Karpas-422 (cell line): ENCODE results near the gene LDAF1. TPM values are rescaled to one million over a fixed set of nuclear protein-coding genes. Genes with fewer than 3 reads are reported as not detected.
"Not testable (repeated sequence)": the region's sequence is repeated elsewhere in the genome, so short reads cannot be mapped to it uniquely, and the experiment has no call there.

ENCODE experiments used
- DNase-seq: peaks from one replicate; pipeline ENCODE4 v3.0.0-alpha.2; 2015
- H2AFZ ChIP-seq: fragments of 200-600 bp; sonication (generic); 2 replicates; pipeline ENCODE4 v1.6.1; 2014; ENCODE audit warnings: antibody characterized with exemption, low read length, mixed read lengths
- H3K27ac ChIP-seq: fragments of 200-600 bp; sonication (generic); 2 replicates; pipeline ENCODE4 v1.5.1; 2014; ENCODE audit warnings: mild to moderate bottlenecking, low read length, moderate library complexity
- H3K27me3 ChIP-seq: fragments of 200-600 bp; sonication (generic); 2 replicates; pipeline ENCODE4 v1.6.1; 2014; ENCODE audit warnings: low read length, mixed read lengths
- H3K36me3 ChIP-seq: fragments of 200-600 bp; sonication (generic); 2 replicates; pipeline ENCODE4 v1.6.1; 2014; ENCODE audit warnings: low read length, mixed read lengths; ENCODE audit not compliant: insufficient read depth
- H3K4me1 ChIP-seq: fragments of 200-600 bp; sonication (generic); 2 replicates; pipeline ENCODE4 v1.6.1; 2014; ENCODE audit warnings: mild to moderate bottlenecking, low read length, mixed read lengths
- H3K4me2 ChIP-seq: fragments of 200-600 bp; sonication (generic); 2 replicates; pipeline ENCODE4 v1.6.1; 2014; ENCODE audit warnings: low read length, low read depth, mild to moderate bottlenecking; ENCODE audit not compliant: poor library complexity, severe bottlenecking
- H3K4me3 ChIP-seq: fragments of 200-600 bp; sonication (generic); 2 replicates; pipeline ENCODE4 v1.5.1; 2014; ENCODE audit warnings: mild to moderate bottlenecking, antibody characterized with exemption, low read length, mixed read lengths
- H3K79me2 ChIP-seq: fragments of 200-600 bp; sonication (generic); 2 replicates; pipeline ENCODE4 v1.6.1; 2014; ENCODE audit warnings: mild to moderate bottlenecking, low read length, mixed read lengths
- H3K9ac ChIP-seq: fragments of 200-600 bp; sonication (generic); 2 replicates; pipeline ENCODE4 v1.6.0; 2014; ENCODE audit warnings: low read length
- H3K9me2 ChIP-seq: fragments of 200-600 bp; sonication (generic), shearing (Covaris generic); replicated peaks from 2 replicates; pipeline ENCODE4 v1.6.0; 2014; ENCODE audit warnings: mild to moderate bottlenecking, low read length, moderate library complexity; ENCODE audit not compliant: insufficient read depth
- H3K9me3 ChIP-seq: fragments of 300-700, 200-600 bp; sonication (generic); 2 replicates; pipeline ENCODE4 v1.6.1; 2014; ENCODE audit warnings: low read length, mixed read lengths
- H4K20me1 ChIP-seq: fragments of 200-600 bp; sonication (generic); 2 replicates; pipeline ENCODE4 v1.6.1; 2014; ENCODE audit warnings: mild to moderate bottlenecking, antibody characterized with exemption, low read length, low read depth; ENCODE audit not compliant: insufficient read depth
- total RNA-seq: library from RNA; depleted of rRNA; stranded (reverse); fragments of >200 nt; shearing (Covaris generic); gene quantifications from 2 replicates; pipeline ENCODE4 v1.2.3, GENCODE V29; 2014; ENCODE audit warnings: low replicate concordance; rRNA removed

LDAF1 gene
- 40.5 and 48.3 TPM in 2 replicates for total RNA-seq

DNA sequence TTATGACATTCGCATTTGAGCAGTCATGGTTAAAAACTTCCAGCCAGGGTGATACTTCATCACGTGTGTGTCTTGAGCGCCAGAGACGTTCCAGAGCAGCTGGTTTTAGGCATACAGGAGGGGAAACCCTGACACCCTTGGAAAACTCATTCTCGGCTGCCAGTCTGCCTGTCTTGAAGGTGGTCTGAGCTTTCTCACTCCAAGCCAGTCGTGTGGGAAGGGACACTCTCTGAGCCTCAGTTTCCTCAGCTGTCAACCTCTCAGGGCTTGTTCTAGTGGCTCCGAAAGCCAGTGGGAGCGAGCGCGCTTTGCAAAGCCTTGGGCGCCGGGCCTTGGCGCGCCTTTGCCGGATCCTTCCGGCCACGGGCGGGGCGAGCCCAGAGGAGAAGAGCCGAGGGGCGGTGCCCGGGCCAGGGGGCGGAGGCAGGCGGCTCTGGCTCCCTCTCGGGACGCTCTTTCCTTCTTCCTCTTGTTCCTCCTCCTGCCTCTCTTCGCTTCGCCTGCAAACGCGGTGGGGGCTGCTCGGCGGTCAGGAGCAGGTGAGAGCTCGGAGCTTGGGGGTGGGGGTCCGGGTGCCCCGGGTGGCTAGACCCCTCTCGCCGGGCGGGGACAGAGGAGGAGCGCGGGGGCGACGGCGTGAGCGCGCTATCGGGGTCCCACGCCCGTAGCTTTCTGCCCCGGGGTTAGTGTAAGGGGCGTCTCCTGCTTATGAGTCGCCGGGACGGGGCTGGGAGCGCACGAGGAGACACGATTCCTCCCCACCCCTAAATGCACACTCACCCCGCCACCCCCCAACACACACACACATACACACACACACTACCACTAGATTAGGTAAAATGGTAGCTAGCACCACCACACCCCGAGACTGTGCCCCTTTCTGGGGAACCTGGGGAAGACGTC lies at the start of gene LDAF1:
TSS of gene LDAF1 (plus strand) at position 467 of the 903 bp plus-strand sequence. CDS start 2,509 bp downstream, outside the sequence.
- H3K79me2 ChIP-seq: peaks cover 25% of the 10 kb centered on the region
- peaks cover 20% of the 10 kb centered on the region; the same call in 1 of the 2 replicates for H3K36me3 ChIP-seq
- no peaks in the 10 kb centered on the region for H3K9me2 ChIP-seq
- H3K4me3 ChIP-seq: peak within 1 kb of the TSS; percentile 73
- H3K9me3 ChIP-seq: no peaks in the 10 kb centered on the region
- H3K4me2 ChIP-seq: peak within 1 kb of the TSS; percentile 80
- peak within 1 kb of the TSS; percentile 70 for H3K27ac ChIP-seq
- no peaks in the 10 kb centered on the region for H3K27me3 ChIP-seq
- H3K4me1 ChIP-seq: peaks cover 28% of the 10 kb centered on the region
- H2AFZ ChIP-seq: peak within 1 kb of the TSS; percentile 76
- H3K9ac ChIP-seq: peak within 1 kb of the TSS; percentile 75
- peak; percentile 94 for DNase-seq
- no peaks in the 10 kb centered on the region for H4K20me1 ChIP-seq

DNA sequence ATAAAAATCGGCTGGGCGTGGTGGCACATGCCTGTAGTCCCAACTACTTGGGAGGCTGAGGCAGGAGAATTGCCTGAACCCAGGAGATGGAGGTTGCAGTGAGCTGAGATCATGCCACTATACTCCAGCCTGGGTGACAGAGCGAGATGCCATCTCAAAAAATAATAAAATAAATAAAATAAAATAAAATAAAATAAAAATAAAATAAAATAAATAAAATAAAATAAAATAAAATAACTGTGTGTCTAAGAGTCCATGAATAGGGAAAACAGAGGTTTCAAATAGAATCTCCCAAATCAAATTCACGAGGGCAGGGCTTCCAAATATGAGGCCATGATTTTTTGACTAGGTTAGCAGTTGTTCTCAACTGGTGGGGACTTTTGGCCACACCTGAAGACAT lies 42.9 kb upstream of the LDAF1 start:
- not testable (repeated sequence) for H3K9me2 ChIP-seq, H3K9me3 ChIP-seq, H4K20me1 ChIP-seq, H3K27me3 ChIP-seq, DNase-seq, H3K27ac ChIP-seq
- Histone ChIP-seq H3K4me3 (peak overlapping the region; percentile 69; the same call in 1 of the 2 replicates), H3K4me1 (peaks cover 14% of the 10 kb centered on the region), H3K4me2 (peak overlapping the region; percentile 74), H3K36me3 (peaks cover 23% of the 10 kb centered on the region), H3K9ac (0 out of 2 replicates have a peak overlapping the region, but pooled peaks have one; percentile 20), H3K79me2 (peaks cover 40% of the 10 kb centered on the region), H2AFZ (peak overlapping the region; percentile 53; the same call in 1 of the 2 replicates)

DNA sequence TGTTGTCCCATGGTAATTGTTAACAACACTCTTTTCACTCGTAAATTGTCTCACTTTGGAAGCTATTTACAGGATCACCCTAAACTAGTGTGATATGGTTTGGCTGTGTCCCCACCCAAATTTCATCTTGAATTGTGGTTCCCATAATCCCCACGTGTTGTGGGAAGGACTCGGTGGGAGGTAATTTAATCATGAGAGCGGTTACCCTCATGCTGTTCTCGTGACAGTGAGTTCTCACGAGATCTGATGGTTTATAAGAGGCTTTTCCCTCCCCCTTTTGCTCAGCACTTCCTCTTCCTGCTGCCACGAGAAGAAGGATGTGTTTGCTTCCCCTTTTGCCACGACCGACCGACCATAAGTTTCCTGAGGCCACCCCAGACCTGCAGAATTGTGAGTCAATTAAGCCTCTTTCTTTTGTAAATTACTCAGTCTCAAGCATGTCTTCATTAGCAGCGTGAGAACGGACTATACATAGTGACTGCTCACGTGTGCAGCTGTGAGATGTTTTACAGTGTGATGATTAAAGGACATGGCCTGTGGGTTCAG lies 42.3 kb upstream of the LDAF1 start:
- Histone ChIP-seq H3K27ac (peak overlapping the region; percentile 63), H3K9me2 (no peaks in the 10 kb centered on the region), H3K79me2 (peaks cover 46% of the 10 kb centered on the region), H3K27me3 (no peaks in the 10 kb centered on the region), H2AFZ (peak overlapping the region; percentile 53), H3K9me3 (no peaks in the 10 kb centered on the region), H3K4me1 (peaks cover 14% of the 10 kb centered on the region), H3K36me3 (peaks cover 23% of the 10 kb centered on the region), H3K4me2 (peak overlapping the region; percentile 74), H3K9ac (peak overlapping the region; percentile 70), H4K20me1 (no peaks in the 10 kb centered on the region), H3K4me3 (peak overlapping the region; percentile 69)
- DNase-seq: peak; percentile 94

DNA sequence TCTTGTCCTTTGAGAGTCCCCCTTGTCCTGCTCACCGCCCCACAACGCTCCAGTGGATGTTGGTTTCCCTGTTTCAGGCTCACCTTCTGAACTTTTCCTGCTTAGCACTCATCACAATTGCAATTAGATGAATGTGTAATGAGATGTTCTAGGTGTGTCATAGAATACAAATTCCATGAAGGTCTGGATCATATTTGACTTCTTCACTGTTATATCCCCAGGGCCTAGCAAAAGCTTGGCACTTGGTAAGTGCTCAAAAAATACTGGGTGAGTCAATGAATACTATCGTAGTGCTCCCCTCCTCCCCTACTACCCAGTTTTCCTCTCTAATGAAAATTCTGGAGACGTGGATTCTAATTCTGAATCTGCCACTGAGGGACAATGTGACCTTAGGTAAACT lies 40.9 kb upstream of the LDAF1 start:
- peaks cover 14% of the 10 kb centered on the region for H3K4me1 ChIP-seq
- peaks cover 27% of the 10 kb centered on the region for H3K36me3 ChIP-seq

DNA sequence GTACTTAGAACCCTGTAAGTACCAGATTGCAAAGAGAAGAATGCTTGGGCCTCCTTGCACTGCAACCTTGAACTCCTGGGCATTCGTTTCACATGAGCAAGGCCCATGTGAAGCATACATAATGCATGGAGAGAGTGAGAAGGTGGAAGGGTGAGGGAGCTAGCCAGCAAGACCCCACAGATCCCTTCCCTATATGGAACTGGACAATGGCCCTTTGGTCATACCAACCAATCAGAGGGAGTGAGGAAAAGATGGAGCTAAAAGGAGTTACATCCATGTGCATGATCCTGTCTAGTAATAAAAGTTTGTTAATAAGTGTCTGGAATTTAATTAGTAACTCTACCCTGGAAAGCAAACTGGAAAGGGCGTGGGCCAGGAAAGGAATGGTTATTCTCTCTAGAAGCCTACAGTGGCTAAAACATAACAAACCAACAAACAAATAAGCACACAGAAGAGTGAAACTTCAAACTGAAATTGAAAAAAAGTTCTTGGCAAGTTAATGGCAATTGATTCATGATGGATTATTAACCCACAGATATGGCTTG lies 37.4 kb upstream of the LDAF1 start:
- Histone ChIP-seq H3K27me3 (no peaks in the 10 kb centered on the region), H3K9ac (no peak overlapping the region), H3K4me1 (peaks cover 12% of the 10 kb centered on the region), H2AFZ (no peak overlapping the region), H3K4me3 (no peak overlapping the region), H4K20me1 (no peaks in the 10 kb centered on the region), H3K4me2 (no peak overlapping the region), H3K9me2 (no peaks in the 10 kb centered on the region), H3K36me3 (peaks cover 27% of the 10 kb centered on the region), H3K27ac (no peak overlapping the region), H3K79me2 (peaks cover 48% of the 10 kb centered on the region), H3K9me3 (no peaks in the 10 kb centered on the region)
- no peak for DNase-seq

More for the DNA sequence above, 40.9 kb upstream of the LDAF1 start:
- no peak for DNase-seq
- H3K9me2 ChIP-seq: no peaks in the 10 kb centered on the region
- H3K27me3 ChIP-seq: no peaks in the 10 kb centered on the region
- no peak overlapping the region for H3K9ac ChIP-seq
- H3K4me2 ChIP-seq: peak overlapping the region; percentile 74
- no peak overlapping the region for H3K27ac ChIP-seq
- H2AFZ ChIP-seq: no peak overlapping the region
- H4K20me1 ChIP-seq: no peaks in the 10 kb centered on the region
- H3K79me2 ChIP-seq: peaks cover 46% of the 10 kb centered on the region
- H3K4me3 ChIP-seq: peak overlapping the region; percentile 69; the same call in 1 of the 2 replicates
- no peaks in the 10 kb centered on the region for H3K9me3 ChIP-seq

DNA sequence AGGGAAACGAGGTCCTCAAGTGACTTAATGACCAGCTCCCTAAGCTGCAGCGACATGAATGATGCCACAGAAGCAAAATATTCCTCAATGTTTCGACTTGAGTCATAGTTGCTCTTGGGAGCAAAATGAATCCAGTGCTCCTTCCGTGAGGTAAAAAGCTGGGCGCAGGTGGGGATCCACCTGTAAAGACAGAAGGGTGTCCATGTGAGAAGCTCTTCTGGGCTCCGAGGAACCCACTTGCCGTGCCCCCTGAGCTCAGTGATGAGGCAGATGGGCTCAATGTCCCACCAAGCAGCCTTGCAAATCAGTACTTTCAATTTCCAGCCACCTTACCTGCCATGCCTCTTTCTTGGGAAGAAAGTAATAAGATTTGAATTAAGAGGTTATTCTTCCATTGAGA lies 33.3 kb upstream of the LDAF1 start:
- Histone ChIP-seq H3K27ac (no peak overlapping the region), H3K9me2 (no peaks in the 10 kb centered on the region), H2AFZ (no peak overlapping the region), H3K27me3 (no peaks in the 10 kb centered on the region), H3K4me3 (no peak overlapping the region), H3K9me3 (no peaks in the 10 kb centered on the region), H3K36me3 (peaks cover 4% of the 10 kb centered on the region; the same call in 1 of the 2 replicates), H3K79me2 (peaks cover 14% of the 10 kb centered on the region; the same call in 1 of the 2 replicates), H4K20me1 (no peaks in the 10 kb centered on the region), H3K4me1 (no peaks in the 10 kb centered on the region), H3K9ac (no peak overlapping the region), H3K4me2 (no peak overlapping the region)
- DNase-seq: no peak

DNA sequence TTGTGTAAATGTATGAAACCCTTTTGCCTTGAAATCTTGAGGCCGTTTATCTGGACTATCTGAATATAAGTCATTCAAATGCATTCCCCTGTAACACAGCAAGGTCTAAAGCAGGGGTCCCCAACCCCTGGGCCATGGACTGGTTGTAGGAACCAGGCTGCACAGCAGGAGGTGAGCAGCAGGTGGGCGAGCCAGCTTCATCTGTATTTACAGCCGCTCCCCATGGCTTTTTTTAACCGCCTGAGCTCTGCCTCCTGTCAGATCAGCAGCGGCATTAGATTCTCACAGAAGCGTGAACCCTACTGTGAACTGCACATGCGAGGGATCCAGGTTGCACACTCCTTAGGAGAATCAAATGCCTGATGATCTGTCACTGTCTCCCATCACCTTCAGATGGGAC lies 32.0 kb upstream of the LDAF1 start:
- no peaks in the 10 kb centered on the region for H3K4me1 ChIP-seq
- no peak overlapping the region for H3K4me2 ChIP-seq
- peaks cover 4% of the 10 kb centered on the region; the same call in 1 of the 2 replicates for H3K36me3 ChIP-seq
- no peak for DNase-seq
- H4K20me1 ChIP-seq: no peaks in the 10 kb centered on the region
- H3K27ac ChIP-seq: no peak overlapping the region
- no peak overlapping the region for H3K9ac ChIP-seq
- H3K27me3 ChIP-seq: no peaks in the 10 kb centered on the region
- H3K9me3 ChIP-seq: no peaks in the 10 kb centered on the region
- H2AFZ ChIP-seq: no peak overlapping the region
- peaks cover 6% of the 10 kb centered on the region; the same call in 1 of the 2 replicates for H3K79me2 ChIP-seq
- no peak overlapping the region for H3K4me3 ChIP-seq
- H3K9me2 ChIP-seq: no peaks in the 10 kb centered on the region

DNA sequence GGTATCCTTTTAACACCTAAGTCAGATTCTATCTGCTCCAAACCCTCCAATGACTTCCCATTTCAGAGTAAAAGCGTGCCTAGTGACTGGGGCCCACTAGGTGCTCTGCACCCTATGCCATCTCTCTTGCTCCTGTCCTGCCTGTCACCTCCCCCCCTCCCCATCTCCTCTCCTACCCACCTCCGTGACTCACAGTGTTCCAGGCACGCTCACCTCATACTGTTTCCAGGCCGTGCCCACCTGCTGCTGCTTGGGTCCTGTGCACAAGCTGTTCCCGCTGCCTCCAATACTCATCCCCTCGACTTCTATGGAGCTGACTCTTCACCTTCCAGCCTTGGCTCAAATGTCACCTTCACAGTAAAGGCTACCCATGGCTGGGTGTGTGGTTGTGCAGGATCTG lies 29.5 kb upstream of the LDAF1 start:
- Histone ChIP-seq H3K4me1 (no peaks in the 10 kb centered on the region), H3K9me3 (no peaks in the 10 kb centered on the region), H3K4me2 (no peak overlapping the region), H3K4me3 (no peak overlapping the region), H3K9ac (no peak overlapping the region), H4K20me1 (no peaks in the 10 kb centered on the region), H3K9me2 (no peaks in the 10 kb centered on the region), H3K27me3 (no peaks in the 10 kb centered on the region), H3K27ac (no peak overlapping the region), H3K79me2 (no peaks in the 10 kb centered on the region), H2AFZ (no peak overlapping the region), H3K36me3 (no peaks in the 10 kb centered on the region)
- DNase-seq: no peak
